ENCODE measurements around the gene SGTA.

- TF ChIP-seq CTCF (IDR thresholded peaks at IDR 0.05; ENCODE audit: low read depth, low read length, missing input control) = no peak
- no peak for TF ChIP-seq GABPA (IDR thresholded peaks at IDR 0.05 in 1 of 2, conservative IDR thresholded peaks at IDR 0.05 in 1 of 2)
- no peak for TF ChIP-seq SP1 (IDR thresholded peaks at IDR 0.05)
- TF ChIP-seq REST (IDR thresholded peaks at IDR 0.05) = no peak
Measured at GRCh38 chr19:2723747-2724146, 59.3 kb downstream of the SGTA start.
